ENCODE results near the gene MCL1.
"Not testable (repeated sequence)": the region's sequence is repeated elsewhere in the genome, so short reads cannot be mapped to it uniquely, and the experiment has no call there.

The MCL1 gene

DNA sequence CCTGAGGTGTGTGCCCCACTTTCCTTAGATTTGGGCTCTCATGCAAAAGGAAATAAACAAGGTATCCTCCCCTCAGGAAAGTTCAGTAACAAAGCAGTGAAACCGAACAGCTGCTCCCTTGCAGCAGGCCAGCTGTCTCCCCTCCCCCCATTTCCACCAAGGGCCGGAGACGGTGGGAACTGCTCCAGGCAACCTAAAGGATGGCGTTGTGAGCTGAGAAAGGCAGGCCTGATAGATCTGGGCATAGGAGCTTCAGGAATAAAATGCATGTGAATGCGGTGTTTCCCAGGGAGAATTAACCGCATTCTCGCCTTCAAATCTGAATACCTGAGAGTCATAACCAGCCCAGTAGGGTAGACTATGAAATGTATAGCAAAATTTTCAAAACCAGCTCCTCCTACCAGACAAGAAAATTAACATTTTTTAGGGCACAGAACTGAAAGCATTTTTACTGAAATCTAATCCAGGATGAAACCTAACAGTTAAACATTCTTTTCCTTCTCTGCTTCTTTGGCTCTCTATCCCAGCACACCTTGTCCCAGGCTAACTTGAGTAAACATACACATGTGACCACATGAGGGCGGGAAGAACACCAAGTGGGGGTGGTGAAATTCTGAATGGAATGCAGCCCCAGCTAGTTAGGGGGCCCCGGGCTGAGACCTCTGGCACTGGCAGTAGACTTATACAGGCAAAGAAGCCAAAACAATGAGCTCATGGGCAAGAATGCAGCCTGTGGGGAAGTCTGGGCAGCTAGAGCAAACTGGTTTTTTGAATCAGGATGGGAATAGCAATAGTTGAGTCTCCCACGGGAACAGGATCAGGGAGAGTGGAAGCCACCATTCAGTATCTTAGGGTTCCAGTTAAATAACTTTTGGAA is 11.5 kb downstream of the MCL1 start:
- no peak for DNase-seq

DNA sequence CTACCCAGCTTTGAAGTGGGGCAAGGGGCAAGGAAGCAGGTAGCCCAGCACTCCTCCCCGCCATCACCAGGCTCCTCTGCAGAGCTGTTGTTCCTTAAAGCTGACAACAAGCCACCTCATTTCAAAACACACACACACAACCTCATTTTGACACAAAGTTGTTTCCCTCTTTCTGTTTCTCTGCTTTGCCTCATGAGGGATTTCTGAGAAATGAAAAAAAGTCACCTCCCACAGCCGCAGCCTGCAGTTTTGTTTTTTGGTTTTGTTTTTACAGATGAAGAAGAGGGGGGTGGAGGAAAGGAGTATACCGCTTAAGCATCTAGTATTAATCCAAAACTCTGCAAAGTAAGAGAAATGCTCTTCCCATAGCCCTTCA is 12.1 kb downstream of the MCL1 start:
- no peak for DNase-seq

DNA sequence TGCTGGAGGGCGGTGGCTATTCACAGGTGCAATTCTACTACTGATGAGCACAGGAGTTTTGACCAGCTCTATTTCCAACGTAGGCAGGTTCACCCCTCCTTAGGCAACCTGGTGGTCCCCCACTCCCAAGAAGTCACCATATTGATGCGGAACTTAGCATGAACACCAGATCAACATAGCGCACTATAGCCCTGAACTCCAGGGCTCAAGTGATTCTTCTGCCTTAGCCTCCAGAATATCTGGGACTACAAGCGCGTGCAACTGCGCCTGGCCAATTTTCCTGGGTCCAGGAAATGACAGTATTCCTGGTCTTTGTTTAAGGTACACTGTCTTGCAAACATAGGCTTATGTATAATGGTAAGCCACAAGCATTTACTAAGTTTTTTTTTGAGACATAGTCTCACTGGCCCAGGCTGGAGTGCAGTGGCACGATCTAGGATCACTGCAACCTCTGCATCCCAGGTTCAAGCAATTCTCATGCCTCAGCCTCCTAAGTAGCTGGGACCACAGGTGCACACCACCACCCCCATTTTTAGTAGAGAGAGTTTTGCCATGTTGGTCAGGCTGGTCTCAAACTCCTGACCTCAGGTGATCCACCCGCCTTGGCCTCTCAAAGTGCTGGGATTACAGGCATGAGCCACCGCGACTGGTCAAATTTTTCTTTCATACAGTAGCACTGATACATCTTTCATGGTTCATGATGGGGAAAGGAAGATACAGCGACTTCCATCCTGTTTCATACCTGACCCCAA is 12.6 kb downstream of the MCL1 start:
- no peak for DNase-seq

DNA sequence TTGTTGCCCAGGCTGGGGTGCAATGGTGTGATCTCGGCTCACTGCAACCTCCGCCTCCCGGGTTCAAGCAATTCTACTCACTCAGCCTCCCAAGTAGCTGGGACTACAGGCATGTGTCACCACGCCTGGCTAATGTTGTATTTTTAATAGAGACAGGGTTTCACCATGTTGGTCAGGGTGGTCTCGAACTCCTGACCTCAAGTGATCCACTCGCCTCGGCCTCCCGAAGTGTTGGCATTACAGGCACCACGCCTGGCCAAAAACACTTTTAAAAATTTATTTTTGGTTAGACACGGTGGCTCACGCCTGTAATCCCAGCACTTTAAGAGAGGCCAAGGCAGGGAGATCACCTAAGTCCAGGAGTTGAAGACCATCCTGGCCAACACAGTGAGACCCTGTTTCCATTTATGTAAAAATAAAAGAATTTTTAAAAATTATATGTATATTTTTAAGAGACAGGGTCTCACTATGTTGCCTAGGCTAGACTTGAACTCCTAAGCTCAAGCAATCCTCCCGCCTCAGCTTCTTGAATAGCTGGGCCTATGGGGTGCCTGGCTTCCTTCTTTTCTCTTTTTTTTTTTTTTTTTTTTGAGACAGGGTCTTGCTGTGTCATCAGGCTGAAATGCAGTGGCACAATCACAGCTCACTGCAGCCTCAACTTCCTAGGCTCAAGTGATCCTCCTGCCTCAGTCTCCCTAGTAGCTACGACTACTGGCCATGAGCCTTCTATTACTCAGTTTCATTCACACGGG is 14.0 kb downstream of the MCL1 start:
- not testable (repeated sequence) for DNase-seq

DNA sequence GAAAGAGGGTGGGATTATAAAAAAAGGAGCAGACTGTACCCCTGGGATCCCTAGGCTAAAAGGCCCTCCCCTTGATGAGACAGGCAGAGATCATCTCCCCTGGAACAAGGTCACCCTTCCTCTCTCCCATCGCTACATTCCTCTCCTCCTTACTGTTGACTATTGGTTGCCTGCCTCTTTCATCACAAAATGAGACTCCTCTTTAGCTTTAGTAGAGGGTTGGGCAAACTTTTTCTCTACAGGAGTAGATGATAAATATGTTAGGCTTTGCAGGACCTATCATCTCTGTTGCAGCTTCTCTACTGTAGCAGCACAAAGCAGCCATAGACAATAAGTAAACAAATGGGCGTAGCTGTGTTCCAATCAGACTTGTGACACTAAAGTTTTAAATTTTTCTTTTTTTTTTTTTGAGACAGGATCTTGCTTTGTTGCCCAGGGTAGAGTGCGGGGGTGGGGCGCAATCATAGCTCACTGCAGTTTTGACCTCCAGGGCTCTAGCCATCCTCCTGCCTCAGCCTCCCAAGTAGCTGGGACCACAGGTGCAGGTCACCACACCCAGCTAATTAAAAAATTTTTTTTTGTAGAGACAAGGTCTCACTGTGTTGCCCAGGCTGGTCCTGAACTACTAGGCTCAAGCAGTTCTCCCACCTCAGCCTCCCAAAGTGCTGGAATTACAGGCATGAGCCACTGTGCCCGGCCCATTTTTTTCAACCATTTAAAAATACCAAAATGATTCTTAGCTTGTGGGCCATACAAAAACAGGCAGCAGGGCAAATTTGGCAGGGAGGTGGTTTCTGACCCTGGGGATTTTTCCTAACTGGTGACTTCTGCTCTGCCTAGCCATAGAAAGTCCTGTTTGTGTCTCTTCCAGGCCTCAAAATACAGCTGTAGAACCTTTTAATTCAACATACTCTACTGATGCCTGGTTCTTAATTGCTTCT is 15.1 kb downstream of the MCL1 start:
- no peak for DNase-seq

DNA sequence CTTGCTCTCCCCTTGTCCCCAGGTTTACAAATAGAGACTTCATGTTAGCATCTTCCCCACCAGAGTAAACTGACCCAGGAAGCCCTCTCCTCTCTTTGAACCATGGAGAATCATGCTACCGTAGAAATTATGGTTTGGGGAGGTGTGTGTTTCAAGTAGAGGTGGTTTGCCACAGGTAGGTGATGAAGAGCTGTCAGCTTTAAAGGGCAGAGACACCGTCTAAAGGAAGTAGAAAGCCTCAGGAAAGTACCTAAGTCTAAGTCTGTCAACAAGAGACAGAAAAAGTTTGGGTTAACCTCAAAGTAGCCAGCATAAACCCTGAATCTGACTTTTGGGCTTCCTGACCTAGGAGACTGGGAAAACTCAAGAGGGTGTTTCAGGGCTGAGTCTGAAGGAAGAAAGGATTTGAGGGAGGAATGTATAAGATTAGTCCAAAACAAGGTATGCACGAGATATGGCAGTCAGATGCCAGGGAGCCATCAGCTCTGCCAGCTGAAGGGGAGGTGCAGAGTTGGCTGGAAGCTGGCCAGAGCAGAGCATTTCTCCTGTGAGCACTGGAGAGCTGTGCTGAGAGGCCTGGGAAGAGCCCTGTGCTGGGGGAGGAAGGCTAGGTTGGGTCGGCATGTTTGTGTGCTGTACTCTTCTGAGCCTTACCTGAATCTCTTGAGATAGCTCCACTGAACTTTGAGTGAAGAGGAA is 15.9 kb downstream of the MCL1 start:
- DNase-seq = no peak

DNA sequence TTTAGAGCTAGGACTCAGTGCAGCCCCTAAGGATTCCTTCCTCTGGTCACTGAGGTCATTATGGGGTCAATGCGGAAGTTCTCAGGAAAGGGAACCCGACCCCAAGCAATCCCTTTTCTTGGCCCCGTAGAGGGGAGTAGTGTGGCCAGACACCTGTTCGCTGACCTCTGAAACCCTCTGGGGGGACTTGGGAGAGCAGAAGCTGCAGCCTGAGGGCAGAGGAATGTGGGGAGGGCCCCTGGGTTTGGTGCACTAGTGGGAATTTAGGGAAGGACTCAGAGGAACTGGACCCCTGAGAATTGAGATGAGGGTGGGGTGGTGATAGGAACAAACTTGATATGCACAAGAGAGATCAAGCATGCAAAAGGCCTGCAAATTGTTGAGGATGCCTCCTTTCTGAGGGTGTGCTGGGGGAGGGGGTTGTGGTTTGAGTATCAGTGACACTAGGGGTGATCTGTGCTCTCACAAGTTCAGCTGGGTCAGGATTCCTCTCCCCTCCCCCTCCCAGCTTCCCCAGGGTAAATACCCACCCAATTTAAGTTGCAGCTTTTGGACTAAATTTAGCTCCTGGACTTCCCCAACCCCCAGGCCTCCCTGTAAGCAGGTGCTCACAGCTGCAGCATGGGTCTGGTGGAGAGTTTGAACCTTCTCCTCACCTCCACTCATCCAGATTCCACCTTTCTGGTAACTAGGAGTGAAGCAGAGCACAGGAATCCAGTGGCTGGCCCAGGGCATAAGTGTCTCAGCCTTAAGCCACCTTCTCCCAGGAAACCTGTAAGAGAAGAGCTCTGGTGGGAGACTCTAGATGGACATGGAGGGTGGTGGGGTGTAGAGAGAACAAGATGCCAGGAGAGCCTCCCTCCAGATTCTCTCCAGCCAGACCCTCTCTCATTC is 16.7 kb downstream of the MCL1 start:
- no peak for DNase-seq

DNA sequence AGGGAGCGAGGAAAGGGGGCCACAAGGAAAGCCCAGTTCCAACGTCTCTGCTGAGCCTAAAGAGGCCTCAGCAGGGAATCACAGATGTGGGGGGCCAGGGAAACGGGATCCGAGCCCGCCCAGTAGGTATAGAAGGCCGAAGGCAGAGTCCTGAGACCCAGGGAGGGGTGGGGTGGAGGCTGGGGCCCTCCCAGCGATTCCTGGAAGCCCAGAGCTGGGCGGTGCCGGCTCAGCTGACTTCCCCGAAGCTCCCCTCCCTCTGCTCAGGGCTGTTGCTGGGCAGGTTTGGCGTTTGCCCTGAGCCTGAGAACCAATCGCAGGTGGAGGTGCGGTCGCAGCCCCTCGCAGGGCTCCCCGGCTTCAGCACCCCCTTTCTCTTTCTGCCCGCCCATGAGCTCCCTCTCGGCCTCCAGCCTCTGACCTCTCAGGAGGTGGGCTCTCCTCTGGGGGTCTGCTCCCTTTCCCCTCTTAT is 17.4 kb downstream of the MCL1 start:
- peak; percentile 26 to 28 for DNase-seq

DNA sequence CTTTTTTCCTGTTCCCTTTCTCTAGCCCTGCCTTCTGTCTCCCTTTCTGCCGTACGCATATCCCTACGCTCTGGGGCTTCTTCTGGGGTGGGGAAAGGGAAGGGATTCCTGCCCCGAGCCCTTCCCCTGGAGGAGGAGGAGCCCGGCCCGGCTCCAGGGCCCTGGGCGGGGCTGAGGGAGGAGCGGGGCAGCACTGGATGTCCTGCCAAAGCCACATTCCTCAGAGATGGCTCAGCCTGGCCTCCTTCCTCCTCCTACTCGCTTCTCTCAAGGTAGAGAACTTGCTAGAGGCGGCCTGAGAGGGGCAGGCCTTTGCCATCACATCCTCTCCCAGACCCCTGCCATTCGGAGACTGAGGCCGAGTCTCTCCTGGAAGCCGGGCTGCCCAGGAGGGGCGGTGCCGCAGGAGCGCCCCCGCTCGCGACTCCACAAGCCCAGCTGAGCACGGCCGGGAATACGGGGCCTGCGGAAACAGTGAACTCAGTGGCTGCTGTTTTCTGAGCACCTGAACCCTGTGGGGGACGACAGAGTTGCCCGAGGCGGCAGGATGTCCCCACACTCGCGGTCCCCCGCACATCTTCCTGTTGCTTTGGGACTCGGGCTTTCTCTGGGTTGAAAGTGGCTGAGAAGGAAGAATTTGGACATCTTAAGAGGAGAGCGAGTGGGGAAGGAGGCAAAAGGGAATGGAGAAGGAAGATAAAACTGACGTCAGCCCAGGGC is 18.0 kb downstream of the MCL1 start:
- DNase-seq = peak; percentile 76 to 79

DNA sequence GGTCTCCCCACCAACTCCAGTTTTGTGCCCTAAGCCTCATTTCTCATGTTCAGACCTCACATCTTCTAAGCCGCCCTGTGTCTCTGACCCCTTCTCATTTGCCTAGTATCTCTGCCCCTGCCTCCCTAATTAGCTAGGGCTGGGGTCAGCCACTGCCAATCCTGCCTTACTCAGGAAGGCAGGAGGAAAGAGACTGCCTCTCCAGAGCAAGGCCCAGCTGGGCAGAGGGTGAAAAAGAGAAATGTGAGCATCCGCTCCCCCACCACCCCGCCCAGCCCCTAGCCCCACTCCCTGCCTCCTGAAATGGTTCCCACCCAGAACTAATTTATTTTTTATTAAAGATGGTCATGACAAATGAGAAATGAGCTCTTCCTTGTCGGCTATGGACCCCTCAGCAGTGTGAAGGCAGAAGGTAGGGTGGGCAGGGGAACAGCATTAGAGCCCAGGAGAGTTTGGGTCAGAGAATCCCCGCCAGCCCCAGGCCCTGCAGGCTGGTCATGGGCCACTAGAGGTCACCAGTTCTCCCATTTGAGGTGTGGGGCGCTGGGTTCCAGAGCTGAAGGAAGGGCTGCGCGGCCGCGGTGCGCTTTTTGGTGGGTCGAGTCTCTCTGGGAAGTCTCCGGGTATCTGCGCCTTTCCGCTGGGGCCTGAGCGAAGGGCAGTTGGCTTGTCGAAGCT is 18.7 kb downstream of the MCL1 start:
- DNase-seq = peak in 1 of 2 experiments; percentile 70

DNA sequence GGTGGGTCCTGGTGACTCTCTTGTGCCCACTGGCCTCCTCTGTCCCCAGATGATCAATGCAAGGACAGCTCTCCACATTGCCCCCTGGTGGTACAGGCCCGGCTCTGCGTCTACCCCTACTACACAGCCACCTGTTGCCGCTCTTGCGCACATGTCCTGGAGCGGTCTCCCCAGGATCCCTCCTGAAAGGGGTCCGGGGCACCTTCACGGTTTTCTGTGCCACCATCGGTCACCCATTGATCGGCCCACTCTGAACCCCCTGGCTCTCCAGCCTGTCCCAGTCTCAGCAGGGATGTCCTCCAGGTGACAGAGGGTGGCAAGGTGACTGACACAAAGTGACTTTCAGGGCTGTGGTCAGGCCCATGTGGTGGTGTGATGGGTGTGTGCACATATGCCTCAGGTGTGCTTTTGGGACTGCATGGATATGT is 19.4 kb downstream of the MCL1 start:
- DNase-seq = no peak

DNA sequence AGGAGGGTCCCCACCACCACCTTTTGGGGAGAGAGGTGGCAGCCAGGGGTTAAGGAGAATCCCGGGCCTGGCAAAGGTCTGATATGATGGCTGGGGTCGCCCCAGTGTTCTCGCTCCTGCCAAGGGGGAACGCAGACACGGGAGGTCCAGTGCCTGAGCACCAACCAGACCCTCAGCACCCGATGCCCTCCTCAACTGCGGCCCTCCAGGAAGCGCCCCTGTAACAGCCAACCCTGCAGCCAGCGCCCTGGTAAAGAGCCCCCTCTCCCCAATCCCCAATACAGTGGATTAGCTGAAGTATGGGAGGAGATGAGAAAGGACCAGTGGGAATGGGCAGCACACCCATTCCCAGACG is 19.8 kb downstream of the MCL1 start:
- no peak for DNase-seq

DNA sequence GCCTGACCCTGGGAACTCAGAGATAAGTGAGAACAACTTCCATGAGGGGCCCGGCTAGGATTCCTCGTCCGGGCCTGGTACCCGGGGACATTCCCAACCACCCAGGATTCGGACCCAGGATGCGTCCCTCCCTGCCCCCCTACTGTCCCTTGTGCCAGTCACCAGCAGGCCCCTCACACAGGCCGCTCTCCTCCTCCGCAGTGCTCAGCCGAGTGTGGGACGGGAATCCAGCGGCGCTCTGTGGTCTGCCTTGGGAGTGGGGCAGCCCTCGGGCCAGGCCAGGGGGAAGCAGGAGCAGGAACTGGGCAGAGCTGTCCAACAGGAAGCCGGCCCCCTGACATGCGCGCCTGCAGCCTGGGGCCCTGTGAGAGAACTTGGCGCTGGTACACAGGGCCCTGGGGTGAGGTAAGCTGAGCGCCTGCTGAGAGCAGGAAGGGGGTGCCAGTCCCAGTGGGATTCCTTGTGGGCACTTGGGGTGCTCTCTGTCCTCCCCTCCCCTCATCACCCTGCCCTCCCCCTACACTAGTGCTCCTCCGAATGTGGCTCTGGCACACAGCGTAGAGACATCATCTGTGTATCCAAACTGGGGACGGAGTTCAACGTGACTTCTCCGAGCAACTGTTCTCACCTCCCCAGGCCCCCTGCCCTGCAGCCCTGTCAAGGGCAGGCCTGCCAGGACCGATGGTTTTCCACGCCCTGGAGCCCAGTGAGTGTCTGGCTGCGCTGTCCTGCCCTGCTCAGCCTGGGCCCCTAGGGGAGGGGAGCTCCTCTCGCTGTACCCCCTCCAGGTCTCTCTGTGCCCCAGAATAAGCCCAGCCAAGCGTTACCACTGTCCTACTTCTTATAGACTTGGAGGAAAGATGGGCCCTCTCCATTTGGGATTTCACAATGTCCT is 20.4 kb downstream of the MCL1 start:
- no peak for DNase-seq

DNA sequence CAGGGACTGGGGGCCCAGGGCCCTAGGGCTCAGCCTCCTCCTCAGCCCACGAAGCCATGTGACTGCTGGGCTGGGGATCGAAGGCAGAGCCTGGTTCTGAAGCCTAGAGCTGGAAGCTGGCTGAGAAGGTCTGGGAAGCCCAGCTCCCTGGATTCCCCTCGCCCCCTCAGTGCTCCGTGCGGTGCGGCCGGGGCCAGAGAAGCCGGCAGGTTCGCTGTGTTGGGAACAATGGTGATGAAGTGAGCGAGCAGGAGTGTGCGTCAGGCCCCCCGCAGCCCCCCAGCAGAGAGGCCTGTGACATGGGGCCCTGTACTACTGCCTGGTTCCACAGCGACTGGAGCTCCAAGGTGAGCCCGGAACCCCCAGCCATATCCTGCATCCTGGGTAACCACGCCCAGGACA is 21.1 kb downstream of the MCL1 start:
- no peak for DNase-seq

DNA sequence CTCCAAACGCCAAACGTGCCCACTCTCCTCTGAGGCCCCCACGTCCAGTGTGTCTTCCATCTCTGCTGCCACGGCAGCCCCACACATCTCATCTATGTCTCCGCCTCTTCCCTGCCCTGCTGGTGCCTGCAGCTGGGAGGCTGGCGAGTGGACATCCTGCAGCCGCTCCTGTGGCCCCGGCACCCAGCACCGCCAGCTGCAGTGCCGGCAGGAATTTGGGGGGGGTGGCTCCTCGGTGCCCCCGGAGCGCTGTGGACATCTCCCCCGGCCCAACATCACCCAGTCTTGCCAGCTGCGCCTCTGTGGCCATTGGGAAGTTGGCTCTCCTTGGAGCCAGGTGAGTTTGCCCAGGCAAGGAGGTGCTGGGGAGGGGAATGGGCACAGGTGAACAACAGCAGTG is 21.6 kb downstream of the MCL1 start:
- DNase-seq = no peak

DNA sequence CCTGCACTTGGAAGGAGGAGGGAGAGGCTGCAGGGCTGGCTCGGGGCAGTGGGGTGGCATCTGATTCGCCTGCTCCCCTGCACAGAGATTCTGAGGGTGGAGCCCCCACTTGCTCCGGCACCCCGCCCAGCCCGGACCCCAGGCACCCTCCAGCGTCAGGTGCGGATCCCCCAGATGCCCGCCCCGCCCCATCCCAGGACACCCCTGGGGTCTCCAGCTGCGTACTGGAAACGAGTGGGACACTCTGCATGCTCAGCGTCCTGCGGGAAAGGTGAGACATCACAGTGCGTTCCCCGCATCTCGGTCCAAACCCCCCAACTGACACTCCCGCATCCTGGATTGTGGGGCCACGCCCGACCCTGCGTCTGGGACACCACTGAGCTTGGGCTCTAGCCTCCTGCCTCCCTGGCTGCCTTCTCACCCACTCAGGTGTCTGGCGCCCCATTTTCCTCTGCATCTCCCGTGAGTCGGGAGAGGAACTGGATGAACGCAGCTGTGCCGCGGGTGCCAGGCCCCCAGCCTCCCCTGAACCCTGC is 22.3 kb downstream of the MCL1 start:
- DNase-seq = no peak

DNA sequence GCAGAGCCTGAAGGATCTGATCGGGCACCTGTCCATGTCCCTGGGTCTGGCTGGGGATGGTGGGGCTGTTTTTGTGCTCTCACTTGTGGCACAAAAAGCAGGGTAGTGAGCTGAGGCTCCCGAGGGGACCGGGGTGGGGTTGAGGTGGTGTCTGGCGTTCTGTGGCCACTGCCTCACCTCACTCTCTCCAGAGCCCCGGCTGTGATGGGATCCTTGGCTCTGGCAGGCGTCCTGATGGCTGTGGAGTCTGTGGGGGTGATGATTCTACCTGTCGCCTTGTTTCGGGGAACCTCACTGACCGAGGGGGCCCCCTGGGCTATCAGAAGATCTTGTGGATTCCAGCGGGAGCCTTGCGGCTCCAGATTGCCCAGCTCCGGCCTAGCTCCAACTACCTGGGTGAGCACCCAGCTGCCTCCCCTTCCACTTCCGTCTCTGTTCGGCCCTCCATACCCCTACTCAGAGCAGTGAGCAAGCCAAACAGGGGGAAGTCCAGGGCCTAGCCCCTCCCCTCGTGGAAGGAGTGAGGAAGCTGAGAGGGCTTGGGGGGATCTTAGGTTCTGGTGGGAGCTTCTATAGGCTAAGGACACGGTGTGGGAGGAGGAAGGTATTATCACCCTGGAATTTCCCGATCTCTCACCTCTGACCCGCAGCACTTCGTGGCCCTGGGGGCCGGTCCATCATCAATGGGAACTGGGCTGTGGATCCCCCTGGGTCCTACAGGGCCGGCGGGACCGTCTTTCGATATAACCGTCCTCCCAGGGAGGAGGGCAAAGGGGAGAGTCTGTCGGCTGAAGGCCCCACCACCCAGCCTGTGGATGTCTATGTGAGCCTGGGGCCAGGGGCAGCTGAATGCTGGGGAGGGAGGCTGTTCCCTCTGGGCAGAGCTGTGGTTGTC is 23.2 kb downstream of the MCL1 start:
- DNase-seq = no peak
